ENCODE data around the gene TNIK. TPM values are rescaled to one million over a fixed set of nuclear protein-coding genes. Genes with fewer than 3 reads are reported as not detected.

TNIK gene
- total RNA-seq, 2 donors from 2014 or later, result 5.6 to 47.1 TPM

DNA sequence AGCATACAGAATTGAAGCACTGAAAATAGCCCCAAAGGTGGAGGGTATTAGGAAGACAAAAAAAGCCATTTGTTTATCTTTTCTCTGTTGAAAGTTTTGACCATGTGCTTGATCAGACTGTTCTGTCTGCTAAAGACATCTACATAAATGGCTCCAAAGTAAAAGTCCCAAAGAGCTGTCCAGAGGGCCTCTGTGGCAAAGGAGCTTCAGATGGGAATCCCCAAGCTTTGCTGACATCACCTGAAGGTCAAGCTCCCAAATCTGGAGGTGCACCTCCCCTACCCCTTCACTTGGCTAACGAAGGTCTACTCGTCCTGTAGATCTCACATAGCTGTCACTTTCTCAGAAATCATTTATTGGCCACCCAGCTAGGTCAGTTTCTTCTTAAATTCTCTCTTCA, 239.1 kb downstream of the TNIK start:
- Histone ChIP-seq H3K27me3 (replicated peaks; ENCODE audit: insufficient read depth) (no peaks in the 10 kb centered on the region), H3K27ac (no peak overlapping the region), H3K36me3 (no peaks in the 10 kb centered on the region), H3K4me1 (replicated peaks) (no peaks in the 10 kb centered on the region), H3K4me3 (no peak overlapping the region), H3K9me3 (no peaks in the 10 kb centered on the region)
- intact Hi-C loops (cut with DNase I), result no loop called here
- 87% methylated on average over 2 of the region's 2 CpGs for WGBS
- no peak for DNase-seq (ENCODE audit: low spot score)
- TF ChIP-seq POLR2AphosphoS5 (IDR thresholded peaks at IDR 0.05), result no peak
- no peak for TF ChIP-seq POLR2A (IDR thresholded peaks at IDR 0.05)
- TF ChIP-seq, protein P1, sequence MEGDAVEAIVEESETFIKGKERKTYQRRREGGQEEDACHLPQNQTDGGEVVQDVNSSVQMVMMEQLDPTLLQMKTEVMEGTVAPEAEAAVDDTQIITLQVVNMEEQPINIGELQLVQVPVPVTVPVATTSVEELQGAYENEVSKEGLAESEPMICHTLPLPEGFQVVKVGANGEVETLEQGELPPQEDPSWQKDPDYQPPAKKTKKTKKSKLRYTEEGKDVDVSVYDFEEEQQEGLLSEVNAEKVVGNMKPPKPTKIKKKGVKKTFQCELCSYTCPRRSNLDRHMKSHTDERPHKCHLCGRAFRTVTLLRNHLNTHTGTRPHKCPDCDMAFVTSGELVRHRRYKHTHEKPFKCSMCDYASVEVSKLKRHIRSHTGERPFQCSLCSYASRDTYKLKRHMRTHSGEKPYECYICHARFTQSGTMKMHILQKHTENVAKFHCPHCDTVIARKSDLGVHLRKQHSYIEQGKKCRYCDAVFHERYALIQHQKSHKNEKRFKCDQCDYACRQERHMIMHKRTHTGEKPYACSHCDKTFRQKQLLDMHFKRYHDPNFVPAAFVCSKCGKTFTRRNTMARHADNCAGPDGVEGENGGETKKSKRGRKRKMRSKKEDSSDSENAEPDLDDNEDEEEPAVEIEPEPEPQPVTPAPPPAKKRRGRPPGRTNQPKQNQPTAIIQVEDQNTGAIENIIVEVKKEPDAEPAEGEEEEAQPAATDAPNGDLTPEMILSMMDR (IDR thresholded peaks at IDR 0.05), result no peak

DNA sequence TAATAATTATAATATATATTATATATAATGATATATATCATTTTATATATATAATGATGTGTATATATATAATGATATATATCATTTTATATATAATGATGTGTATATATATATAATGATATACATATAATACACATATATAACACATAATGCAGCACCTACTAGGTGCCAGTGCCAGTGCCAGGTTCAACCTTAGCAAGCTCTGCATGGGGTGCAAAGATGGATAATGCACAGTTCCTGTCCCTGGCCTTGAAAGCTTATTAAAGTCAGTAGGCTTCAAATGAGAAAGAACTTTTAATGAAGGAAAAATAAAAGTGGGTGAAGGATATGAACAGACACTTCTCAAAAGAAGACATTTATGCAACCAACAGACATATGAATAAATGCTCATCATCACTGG, 240.9 kb downstream of the TNIK start:
- no peaks in the 10 kb centered on the region for H3K4me1 ChIP-seq (replicated peaks)
- no peak overlapping the region for H3K27ac ChIP-seq
- H3K9me3 ChIP-seq, result no peaks in the 10 kb centered on the region
- TF ChIP-seq POLR2A (IDR thresholded peaks at IDR 0.05) (no peak), POLR2AphosphoS5 (IDR thresholded peaks at IDR 0.05) (no peak)
- TF ChIP-seq, protein P1 (IDR thresholded peaks at IDR 0.05), result no peak
- no peak overlapping the region for H3K4me3 ChIP-seq
- no peaks in the 10 kb centered on the region for H3K27me3 ChIP-seq (replicated peaks; ENCODE audit: insufficient read depth)
- intact Hi-C loops (cut with DNase I), result no loop called here
- no peaks in the 10 kb centered on the region for H3K36me3 ChIP-seq
- DNase-seq (ENCODE audit: low spot score), result no peak

DNA sequence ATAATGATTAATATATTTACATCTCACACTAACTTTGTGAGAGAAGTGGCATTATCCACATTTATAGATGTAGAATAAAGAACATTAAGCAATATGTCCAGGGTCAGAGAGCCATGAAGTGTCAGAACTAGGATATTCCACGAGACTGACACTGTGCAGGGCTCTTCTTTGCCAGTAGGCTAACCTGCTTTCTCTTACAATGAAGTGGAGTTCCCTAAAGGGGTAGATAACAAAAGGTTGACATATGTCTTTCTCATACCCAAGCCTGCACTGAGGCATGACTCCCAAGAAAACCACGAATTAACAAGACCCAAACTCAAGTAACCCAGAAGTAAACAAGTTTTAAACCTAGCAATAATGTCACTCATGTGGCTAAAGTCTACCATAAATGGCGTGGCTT, 242.1 kb downstream of the TNIK start:
- Histone ChIP-seq H3K36me3 (no peaks in the 10 kb centered on the region), H3K9me3 (no peaks in the 10 kb centered on the region), H3K4me1 (replicated peaks) (no peaks in the 10 kb centered on the region), H3K27me3 (replicated peaks; ENCODE audit: insufficient read depth) (no peaks in the 10 kb centered on the region), H3K27ac (no peak overlapping the region), H3K4me3 (no peak overlapping the region)
- 76% methylated on average over 3 of the region's 3 CpGs for WGBS
- no peak for DNase-seq (ENCODE audit: low spot score)
- TF ChIP-seq POLR2AphosphoS5 (IDR thresholded peaks at IDR 0.05) (no peak), POLR2A (IDR thresholded peaks at IDR 0.05) (no peak)
- TF ChIP-seq, protein P1 (IDR thresholded peaks at IDR 0.05), result no peak
- intact Hi-C loops (cut with DNase I), result no loop called here

DNA sequence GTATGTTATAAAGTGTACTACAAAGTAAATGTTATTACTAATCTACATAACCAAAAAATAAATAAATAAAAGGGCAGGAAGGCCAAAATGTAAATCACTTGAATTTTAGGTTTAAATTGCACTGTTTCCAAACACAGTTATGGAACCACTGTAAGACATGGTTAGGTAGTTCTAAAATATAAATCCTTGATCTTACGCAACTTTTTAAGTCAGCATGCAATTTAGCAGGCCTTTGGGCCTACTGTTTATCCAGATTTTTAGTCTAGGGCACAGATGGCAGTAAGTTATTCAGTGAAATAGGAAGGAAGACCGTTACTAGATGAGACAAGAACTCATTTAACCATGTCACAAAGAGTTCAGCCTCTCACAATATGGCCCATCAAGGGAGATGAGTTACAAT, 246.3 kb downstream of the TNIK start:
- TF ChIP-seq, protein P1 (IDR thresholded peaks at IDR 0.05), result no peak
- TF ChIP-seq POLR2AphosphoS5 (IDR thresholded peaks at IDR 0.05) (no peak), POLR2A (IDR thresholded peaks at IDR 0.05) (no peak)
- no peaks in the 10 kb centered on the region for H3K9me3 ChIP-seq
- H3K27ac ChIP-seq, result no peak overlapping the region
- no peak for DNase-seq (ENCODE audit: low spot score)
- H3K36me3 ChIP-seq, result no peaks in the 10 kb centered on the region
- no peaks in the 10 kb centered on the region for H3K27me3 ChIP-seq (replicated peaks; ENCODE audit: insufficient read depth)
- intact Hi-C loops (cut with DNase I), result no loop called here
- H3K4me3 ChIP-seq, result no peak overlapping the region
- 96% methylated on average over 2 of the region's 2 CpGs for WGBS
- H3K4me1 ChIP-seq (replicated peaks), result no peaks in the 10 kb centered on the region

DNA sequence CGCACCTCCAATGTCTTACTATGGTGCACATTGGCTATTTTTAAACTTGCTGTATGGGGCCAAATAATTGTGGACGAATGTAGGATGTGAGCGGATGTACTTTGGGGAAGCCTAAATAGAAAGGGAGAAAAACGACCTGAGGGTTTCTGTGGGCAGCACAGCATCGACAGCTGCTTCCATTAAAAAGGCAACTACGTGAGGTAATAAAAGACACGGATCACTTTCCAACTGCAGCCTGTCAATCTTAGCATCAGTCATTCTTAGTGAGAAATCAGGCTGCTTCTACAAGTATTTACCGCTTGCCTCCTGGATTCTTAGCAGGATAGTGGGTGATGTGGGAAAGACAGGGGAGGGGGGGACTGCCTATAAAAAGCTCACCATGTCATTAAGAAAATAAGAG, 247.0 kb downstream of the TNIK start:
- Histone ChIP-seq H3K4me3 (no peak overlapping the region), H3K27ac (no peak overlapping the region), H3K9me3 (no peaks in the 10 kb centered on the region), H3K27me3 (replicated peaks; ENCODE audit: insufficient read depth) (no peaks in the 10 kb centered on the region), H3K36me3 (no peaks in the 10 kb centered on the region), H3K4me1 (replicated peaks) (no peaks in the 10 kb centered on the region)
- TF ChIP-seq, protein P1 (IDR thresholded peaks at IDR 0.05), result no peak
- DNase-seq (ENCODE audit: low spot score), result no peak
- intact Hi-C loops (cut with DNase I), result no loop called here
- 71% methylated on average over 8 of the region's 8 CpGs for WGBS

Measured in prostate gland (tissue), 2 donors.